Retinal pigment epithelial cell (primary cell): ENCODE results near the gene PYGL.
"Not testable (repeated sequence)": the region's sequence is repeated elsewhere in the genome, so short reads cannot be mapped to it uniquely, and the experiment has no call there.

Source experiments
- DNase-seq: peaks from one replicate; pipeline ENCODE4 v3.0.0-alpha.2; 2010; ENCODE audit warnings: low read depth
- H3K4me3 ChIP-seq: 2 replicates; pipeline ENCODE4 v1.5.1; 2011; ENCODE audit warnings: mild to moderate bottlenecking, low read length, control low read depth, moderate library complexity
- TF ChIP-seq, protein P1 (sequence below): conservative IDR thresholded peaks from 2 replicates; pipeline ENCODE4 v1.5.1; 2011; ENCODE audit warnings: low read depth, low read length, control low read depth, inconsistent platforms

The PYGL gene

DNA sequence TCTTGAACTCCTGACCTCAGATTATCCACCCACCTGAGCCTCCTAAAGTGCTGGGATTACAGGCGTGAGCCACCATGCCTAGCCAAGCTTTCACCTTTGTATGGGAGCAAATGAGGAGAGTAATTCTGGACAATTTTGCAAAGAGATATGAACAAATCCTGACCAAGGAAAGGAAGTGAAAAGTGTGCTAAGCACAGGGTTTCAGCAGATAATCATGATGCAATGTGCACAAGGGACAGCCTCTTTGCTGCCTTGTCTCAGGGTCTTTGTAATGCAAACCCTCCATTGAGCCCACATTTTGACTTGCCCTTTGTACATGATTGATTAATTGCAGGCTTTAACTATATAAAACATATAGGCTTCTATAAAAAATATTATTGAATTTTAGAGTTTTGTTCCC lies 9.2 kb upstream of the PYGL start:
- DNase-seq, result no peak
- H3K4me3 ChIP-seq, result no peak overlapping the region
- TF ChIP-seq, protein P1, sequence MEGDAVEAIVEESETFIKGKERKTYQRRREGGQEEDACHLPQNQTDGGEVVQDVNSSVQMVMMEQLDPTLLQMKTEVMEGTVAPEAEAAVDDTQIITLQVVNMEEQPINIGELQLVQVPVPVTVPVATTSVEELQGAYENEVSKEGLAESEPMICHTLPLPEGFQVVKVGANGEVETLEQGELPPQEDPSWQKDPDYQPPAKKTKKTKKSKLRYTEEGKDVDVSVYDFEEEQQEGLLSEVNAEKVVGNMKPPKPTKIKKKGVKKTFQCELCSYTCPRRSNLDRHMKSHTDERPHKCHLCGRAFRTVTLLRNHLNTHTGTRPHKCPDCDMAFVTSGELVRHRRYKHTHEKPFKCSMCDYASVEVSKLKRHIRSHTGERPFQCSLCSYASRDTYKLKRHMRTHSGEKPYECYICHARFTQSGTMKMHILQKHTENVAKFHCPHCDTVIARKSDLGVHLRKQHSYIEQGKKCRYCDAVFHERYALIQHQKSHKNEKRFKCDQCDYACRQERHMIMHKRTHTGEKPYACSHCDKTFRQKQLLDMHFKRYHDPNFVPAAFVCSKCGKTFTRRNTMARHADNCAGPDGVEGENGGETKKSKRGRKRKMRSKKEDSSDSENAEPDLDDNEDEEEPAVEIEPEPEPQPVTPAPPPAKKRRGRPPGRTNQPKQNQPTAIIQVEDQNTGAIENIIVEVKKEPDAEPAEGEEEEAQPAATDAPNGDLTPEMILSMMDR, result no peak

DNA sequence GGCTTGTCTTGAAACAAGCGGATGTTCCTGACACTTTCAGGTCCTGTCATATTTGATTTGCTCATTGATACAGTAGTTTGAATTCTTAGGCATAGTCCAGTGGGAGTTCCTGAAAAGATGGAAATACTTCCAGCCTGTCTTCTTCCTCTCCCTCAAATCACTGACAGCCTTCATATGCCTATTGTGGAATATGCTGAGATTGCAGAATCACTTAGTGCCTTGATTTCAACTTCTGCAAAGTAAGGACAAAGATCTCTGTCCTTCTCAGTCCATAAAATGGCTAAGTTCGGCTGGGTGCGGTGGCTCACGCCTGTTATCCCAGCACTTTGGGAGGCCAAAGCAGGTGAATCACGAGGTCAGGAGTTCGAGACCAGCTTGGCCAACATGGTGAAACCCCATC lies 6.7 kb upstream of the PYGL start:
- no peak for DNase-seq
- TF ChIP-seq, protein P1, result no peak
- no peak overlapping the region for H3K4me3 ChIP-seq

DNA sequence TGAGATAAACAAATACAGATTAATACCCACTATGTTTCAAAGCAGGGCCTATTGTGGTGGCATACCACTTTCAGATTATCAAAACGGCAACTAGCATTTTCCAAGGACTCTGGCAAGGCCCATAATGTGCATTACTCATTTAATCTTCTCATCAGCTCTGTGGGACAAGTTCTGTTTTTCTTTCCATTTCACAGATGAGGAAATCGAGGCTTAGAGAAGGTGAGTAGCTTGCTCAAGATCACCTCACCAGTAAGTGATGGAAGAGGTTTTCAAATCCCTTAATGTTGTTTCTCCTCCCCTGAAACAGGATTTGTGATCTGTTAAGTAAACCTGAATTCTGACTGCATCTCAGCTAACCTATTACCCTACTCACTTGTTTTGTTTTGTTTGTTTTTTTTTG lies 3.9 kb upstream of the PYGL start:
- DNase-seq, result no peak
- no peak overlapping the region for H3K4me3 ChIP-seq
- TF ChIP-seq, protein P1, result no peak

DNA sequence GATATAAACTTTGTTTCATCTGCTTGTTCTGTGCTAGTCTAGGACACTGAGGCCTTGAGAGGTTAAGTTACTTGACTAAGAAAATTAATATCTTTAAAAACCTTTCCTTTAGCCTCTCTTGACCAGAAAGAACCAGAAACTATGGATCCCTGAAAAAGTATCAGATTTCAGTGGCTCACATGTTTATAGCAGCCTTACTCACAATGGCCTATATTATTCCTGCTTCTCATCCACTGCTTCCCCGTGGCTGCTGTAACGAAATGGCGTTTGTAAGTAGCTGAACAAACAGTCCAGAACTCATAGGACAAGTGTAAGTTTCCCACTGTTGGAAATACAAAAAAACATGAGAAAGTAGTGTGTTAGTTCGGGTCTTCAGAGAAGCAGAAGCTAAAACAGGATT lies 3.2 kb upstream of the PYGL start:
- H3K4me3 ChIP-seq, result no peak overlapping the region
- DNase-seq, result no peak
- TF ChIP-seq, protein P1, result no peak

DNA sequence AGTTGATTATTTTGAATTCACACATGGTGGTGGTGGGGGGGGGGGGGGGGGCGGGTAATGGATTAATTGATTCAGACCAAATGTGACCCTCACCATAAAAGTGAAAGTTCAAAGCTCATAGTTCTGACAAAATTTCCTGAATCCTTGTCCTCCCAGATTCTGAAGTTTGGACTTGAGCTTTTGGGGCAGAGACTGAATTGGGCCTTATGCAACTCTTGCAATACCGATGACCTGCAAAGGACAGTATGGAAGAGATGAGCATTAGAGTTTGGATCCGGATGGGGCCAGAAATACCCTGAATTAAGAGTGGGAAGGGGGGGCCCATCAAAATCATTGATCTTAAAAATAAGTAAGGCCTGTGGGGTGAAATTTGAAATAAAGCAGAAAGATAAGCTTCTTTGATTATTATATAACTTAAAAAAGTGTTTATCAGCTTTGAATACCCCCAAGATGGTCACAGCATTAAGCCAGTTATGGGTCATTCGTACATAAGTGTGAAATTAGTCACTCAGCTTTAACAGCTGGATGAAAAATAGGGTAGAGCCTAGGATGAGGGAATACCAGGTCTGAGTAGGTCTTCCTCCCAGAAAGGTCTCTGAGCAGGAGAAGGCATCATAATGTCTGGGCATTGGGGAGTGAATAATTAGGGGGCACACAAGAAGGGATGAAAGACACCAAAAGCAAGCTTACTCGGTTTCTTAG lies 2.1 kb upstream of the PYGL start:
- no peak for DNase-seq
- no peak overlapping the region for H3K4me3 ChIP-seq
- TF ChIP-seq, protein P1, result no peak

DNA sequence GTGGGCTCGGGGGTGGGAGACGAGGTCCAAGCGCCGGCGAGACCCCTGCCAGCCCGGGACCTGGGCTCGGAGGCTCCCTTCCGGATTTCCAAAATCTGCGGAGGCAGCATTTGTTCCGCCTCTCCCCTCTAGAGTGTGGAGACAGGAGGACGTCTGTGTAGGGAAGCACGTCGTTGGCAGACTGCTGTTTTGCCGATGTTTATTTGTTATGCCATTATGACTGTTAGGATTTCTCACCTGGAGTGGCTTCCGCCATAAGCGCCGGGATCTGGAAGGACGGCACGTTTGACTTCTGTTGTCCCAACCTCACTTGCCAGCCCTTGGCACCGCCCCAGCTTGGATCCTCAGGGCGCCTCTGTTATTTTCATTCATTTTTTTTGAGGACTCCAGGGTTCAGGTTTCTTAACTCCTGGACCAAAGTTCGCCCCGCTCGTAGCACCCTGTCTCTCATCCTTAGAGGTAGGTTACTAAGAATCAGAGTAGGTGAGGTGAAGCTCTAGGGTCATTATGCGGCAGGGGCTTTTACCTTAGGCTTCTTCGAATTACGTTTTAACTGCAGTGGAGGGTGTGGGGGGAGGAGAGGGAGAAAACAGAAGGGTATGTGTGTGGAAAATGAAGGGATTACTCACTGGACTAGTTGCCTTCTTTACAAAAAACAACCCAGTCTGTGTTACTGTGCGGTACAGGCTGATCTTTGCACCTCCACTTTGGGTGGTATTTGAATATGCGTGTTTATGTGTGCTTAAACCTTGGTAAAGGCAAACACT lies 547 bp upstream of the PYGL start:
- DNase-seq, result no peak
- H3K4me3 ChIP-seq, result peak overlapping the region; percentile 77
- TF ChIP-seq, protein P1, result no peak

DNA sequence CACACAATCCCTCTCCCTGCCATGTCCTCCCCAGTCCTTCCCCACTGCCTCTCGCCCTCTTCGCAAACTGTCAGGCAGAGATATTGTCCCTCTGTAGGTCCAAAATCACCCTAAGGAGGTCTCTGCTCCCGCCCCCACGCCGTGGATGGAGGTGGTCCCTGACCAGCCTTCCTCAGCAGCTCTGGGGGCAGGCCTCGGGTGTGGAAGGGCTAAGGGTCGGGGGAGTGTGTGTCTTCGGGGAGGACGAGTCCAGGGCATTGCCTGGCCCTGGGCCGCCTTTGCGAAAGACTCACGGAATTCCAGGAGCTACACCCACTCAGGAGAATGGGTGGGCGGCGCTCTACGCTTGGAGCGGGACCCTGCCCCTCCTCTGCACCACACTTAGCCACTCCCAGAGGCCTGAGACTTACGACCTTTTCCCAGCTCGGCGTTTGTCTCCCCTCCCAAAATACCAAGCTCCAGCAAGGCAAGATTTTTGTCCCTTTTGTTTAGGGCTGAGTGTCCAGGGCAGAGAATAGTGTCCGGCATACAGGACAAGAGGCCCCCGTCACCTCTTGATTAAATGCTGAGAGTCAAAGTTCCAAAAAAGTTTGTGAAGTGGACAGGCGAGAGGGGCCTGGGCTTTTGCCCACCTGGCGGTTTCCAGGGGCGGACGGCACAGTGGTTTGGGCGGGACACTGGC lies 881 bp downstream of the PYGL start:
- peak overlapping the region; percentile 77 for H3K4me3 ChIP-seq
- no peak for DNase-seq
- TF ChIP-seq, protein P1, result no peak

DNA sequence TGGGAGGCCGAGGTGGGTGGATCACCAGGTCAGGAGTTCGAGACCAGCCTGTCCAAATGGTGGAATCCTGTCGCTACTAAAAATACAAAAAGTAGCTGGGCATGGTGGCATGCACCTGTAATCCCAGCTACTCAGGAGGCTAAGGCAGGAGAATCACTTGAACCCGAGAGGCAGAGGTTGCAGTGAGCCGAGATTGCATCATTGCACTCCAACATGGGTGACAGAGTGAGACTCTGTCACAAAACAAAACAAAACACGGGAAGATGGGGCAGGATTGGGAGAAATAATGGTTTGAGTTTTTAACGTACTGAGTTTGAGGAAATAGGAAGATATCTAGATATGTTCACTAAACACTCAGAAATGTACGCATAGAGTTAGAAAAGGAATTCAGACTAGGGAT lies 2.6 kb downstream of the PYGL start:
- DNase-seq, result not testable (repeated sequence)

More for the DNA sequence above, 2.6 kb downstream of the PYGL start:
- not testable (repeated sequence) for H3K4me3 ChIP-seq
